Measurements from ENCODE around the gene CRELD1. TPM values are rescaled to one million over a fixed set of nuclear protein-coding genes. Genes with fewer than 3 reads are reported as not detected.
"Not testable (repeated sequence)": the region's sequence is repeated elsewhere in the genome, so short reads cannot be mapped to it uniquely, and the experiment has no call there.

CRELD1 gene
- total RNA-seq, 1 donor from 2014 or later, result 54.3 TPM

DNA sequence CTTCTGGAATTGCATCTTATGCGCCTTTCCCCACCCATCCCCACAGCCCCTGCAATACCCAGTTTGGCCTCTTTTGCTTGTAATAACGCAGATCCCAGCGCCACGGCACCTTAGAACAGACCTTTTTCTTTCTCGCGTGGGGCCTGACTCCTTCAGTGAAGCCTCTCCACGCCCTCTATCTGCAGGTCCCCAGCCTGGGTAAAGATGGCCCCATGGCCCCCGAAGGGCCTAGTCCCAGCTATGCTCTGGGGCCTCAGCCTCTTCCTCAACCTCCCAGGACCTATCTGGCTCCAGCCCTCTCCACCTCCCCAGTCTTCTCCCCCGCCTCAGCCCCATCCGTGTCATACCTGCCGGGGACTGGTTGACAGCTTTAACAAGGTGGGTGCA lies 594 bp downstream of the CRELD1 start:
- TF ChIP-seq, protein P1, sequence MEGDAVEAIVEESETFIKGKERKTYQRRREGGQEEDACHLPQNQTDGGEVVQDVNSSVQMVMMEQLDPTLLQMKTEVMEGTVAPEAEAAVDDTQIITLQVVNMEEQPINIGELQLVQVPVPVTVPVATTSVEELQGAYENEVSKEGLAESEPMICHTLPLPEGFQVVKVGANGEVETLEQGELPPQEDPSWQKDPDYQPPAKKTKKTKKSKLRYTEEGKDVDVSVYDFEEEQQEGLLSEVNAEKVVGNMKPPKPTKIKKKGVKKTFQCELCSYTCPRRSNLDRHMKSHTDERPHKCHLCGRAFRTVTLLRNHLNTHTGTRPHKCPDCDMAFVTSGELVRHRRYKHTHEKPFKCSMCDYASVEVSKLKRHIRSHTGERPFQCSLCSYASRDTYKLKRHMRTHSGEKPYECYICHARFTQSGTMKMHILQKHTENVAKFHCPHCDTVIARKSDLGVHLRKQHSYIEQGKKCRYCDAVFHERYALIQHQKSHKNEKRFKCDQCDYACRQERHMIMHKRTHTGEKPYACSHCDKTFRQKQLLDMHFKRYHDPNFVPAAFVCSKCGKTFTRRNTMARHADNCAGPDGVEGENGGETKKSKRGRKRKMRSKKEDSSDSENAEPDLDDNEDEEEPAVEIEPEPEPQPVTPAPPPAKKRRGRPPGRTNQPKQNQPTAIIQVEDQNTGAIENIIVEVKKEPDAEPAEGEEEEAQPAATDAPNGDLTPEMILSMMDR (IDR thresholded peaks at IDR 0.05), result no peak
- H3K27me3 ChIP-seq (ENCODE audit: low read depth), result no peaks in the 10 kb centered on the region
- H3K4me1 ChIP-seq, result peaks cover 39% of the 10 kb centered on the region
- no peaks in the 10 kb centered on the region for H3K9me3 ChIP-seq
- peak overlapping the region; percentile 95 for H3K27ac ChIP-seq
- H3K4me3 ChIP-seq, result peak overlapping the region; percentile 95
- ATAC-seq (no peak), DNase-seq (no peak)
- intact Hi-C loops (cut with DNase I), result no loop called here
- H3K36me3 ChIP-seq, result peaks cover 52% of the 10 kb centered on the region

DNA sequence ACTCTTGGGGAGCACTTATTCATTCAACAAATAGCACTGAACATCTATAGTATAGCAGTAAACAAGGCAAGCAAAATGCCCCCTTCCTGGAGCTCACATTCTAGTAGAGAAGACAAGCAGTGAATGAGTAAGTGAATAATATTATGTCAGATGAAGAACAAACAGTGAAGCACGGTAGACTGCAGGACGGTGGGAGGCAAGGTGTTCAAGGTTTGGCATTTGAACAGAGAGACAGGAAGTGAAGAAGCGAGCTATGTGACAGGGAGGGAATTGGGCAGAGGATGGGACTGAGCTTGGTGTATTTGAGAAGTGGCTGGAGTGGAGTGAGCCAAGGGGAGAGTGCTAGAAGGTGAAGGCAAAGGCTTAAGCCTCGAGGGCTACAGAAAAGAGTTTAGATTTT lies 1.4 kb downstream of the CRELD1 start:
- Histone ChIP-seq H3K9me3 (no peaks in the 10 kb centered on the region), H3K4me3 (peak overlapping the region; percentile 95), H3K36me3 (peaks cover 48% of the 10 kb centered on the region), H3K27me3 (ENCODE audit: low read depth) (no peaks in the 10 kb centered on the region), H3K4me1 (peaks cover 39% of the 10 kb centered on the region), H3K27ac (no peak overlapping the region)
- intact Hi-C loops (cut with DNase I), result no loop called here
- TF ChIP-seq, protein P1 (IDR thresholded peaks at IDR 0.05), result no peak
- no peak for DNase-seq
- no peak for ATAC-seq

DNA sequence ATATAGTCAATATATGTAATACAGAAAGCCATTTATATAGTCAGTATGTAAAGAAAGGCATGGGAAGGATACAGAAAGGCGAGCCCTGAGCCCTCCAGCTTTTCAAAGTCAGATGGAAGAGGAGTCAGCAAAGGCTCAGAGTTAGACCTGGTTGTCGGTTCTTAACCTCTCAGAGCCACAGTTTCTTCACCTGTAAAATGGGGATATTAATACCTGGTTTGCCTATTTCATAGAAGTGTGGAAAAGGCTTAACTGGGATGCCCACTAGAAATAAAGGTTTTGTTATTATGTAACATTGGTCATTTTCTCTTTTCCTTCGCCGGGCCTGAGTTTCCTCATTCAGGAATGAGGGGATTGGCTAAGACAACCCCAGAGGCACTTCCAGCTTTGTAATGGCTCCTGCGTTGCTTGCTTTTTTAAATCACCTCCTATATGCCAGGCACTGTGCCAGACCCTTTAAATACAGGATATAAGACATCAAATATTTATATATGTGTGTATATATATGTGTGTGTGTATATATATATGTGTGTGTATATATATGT lies 2.4 kb downstream of the CRELD1 start:
- H3K9me3 ChIP-seq, result no peaks in the 10 kb centered on the region
- no peak overlapping the region for H3K4me3 ChIP-seq
- DNase-seq (no peak), ATAC-seq (no peak)
- H3K27ac ChIP-seq, result no peak overlapping the region
- H3K36me3 ChIP-seq, result peaks cover 41% of the 10 kb centered on the region
- no peaks in the 10 kb centered on the region for H3K27me3 ChIP-seq (ENCODE audit: low read depth)
- TF ChIP-seq, protein P1 (IDR thresholded peaks at IDR 0.05), result no peak
- intact Hi-C loops (cut with DNase I), result no loop called here
- peaks cover 39% of the 10 kb centered on the region for H3K4me1 ChIP-seq

DNA sequence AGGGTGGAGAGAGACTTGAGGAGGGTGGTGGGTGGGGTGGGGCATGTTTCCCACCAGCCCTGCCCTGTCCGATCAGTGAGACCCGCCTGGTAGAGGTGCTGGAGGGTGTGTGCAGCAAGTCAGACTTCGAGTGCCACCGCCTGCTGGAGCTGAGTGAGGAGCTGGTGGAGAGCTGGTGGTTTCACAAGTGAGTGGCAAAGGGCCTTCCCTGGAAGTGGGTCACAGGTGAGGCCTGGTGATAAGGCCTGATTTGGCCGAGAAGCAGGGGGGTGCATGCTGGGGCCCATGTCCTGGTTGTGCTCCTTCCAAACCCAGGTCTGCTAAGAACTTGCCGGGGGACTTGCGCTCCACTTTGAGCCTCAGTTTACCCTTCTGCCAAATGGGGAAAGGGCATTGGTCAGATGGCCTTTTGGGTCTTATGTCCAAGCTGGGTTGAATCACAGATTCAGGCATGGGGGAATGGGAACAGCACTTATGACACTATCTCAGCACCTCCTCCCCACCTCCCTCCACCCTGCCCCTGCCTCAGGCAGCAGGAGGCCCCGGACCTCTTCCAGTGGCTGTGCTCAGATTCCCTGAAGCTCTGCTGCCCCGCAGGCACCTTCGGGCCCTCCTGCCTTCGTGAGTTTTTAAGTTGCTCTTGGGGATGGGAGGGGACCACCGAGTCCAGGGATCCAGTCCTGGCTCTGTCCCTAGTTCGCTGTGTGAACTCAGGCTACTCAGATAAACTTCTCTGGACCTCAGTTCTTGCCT lies 4.0 kb downstream of the CRELD1 start:
- H3K27ac ChIP-seq, result no peak overlapping the region
- peaks cover 28% of the 10 kb centered on the region for H3K4me1 ChIP-seq
- H3K9me3 ChIP-seq, result no peaks in the 10 kb centered on the region
- TF ChIP-seq, protein P1 (IDR thresholded peaks at IDR 0.05), result no peak
- no peak for ATAC-seq
- no peak overlapping the region for H3K4me3 ChIP-seq
- no peaks in the 10 kb centered on the region for H3K27me3 ChIP-seq (ENCODE audit: low read depth)
- DNase-seq, result no peak
- intact Hi-C loops (cut with DNase I), result no loop called here
- H3K36me3 ChIP-seq, result peaks cover 49% of the 10 kb centered on the region

DNA sequence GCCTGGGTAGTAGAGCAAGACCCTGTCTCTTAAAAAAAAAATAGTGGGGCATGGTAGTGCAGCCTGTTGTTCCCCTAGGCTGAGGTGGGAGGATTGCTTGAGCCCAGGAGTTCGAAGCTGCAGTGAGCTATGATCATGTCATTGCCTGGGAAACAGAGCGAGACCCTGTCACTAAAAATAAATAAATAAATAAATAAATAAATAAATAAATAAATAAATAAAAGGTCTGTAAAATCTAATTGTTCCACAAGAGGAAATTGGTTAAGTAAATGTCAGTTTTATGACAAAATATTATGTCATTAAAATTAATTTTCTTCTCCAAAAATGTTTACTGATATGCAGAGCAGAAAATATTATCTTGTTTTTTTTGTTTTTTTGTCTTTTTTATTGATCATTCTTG lies 5.3 kb downstream of the CRELD1 start:
- TF ChIP-seq, protein P1 (IDR thresholded peaks at IDR 0.05), result no peak
- intact Hi-C loops (cut with DNase I), result no loop called here
- no peak for ATAC-seq

DNA sequence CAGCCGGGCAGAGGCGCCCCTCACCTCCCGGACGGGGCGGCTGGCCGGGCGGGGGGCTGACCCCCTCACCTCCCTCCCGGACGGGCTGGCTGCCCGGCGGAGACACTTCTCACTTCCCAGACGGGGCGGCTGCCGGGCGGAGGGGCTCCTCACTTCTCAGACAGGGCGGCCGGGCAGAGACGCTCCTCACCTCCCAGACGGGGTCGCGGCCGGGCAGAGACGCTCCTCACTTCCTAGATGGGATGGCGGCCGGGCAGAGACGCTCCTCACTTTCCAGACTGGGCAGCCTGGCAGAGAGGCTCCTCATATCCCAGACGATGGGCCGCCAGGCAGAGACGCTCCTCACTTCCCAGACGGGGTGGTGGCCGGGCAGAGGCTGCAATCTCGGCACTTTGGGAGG lies 6.3 kb downstream of the CRELD1 start:
- Histone ChIP-seq H3K4me1 (peaks cover 18% of the 10 kb centered on the region), H3K36me3 (peaks cover 69% of the 10 kb centered on the region)
- intact Hi-C loops (cut with DNase I); H3K9me3 ChIP-seq; H3K4me3 ChIP-seq; DNase-seq; H3K27me3 ChIP-seq (ENCODE audit: low read depth); H3K27ac ChIP-seq; ATAC-seq: not testable (repeated sequence)

More for the DNA sequence above, 5.3 kb downstream of the CRELD1 start:
- Histone ChIP-seq H3K36me3 (peaks cover 62% of the 10 kb centered on the region), H3K27me3 (ENCODE audit: low read depth) (no peaks in the 10 kb centered on the region), H3K4me3 (no peak overlapping the region), H3K9me3 (no peaks in the 10 kb centered on the region), H3K27ac (no peak overlapping the region), H3K4me1 (peaks cover 24% of the 10 kb centered on the region)
- DNase-seq, result no peak

Data from lower lobe of right lung (tissue), 2 donors.